IPS-18a (cell line): Measurements from ENCODE around the gene EDEM1.

ENCODE experiments used
- H3K27ac ChIP-seq: one replicate; pipeline ENCODE4 v1.5.1; 2013; ENCODE audit warnings: low read length
- H3K27me3 ChIP-seq: one replicate; pipeline ENCODE4 v1.6.1; 2013; ENCODE audit warnings: mild to moderate bottlenecking, low read length; ENCODE audit not compliant: control insufficient read depth, insufficient read depth
- H3K36me3 ChIP-seq: one replicate; pipeline ENCODE4 v1.6.1; 2013; ENCODE audit warnings: low read depth, low read length; ENCODE audit not compliant: control insufficient read depth
- H3K4me1 ChIP-seq: one replicate; pipeline ENCODE4 v1.6.1; 2013; ENCODE audit warnings: low read depth, low read length; ENCODE audit not compliant: control insufficient read depth
- H3K4me3 ChIP-seq: one replicate; pipeline ENCODE4 v1.5.1; 2013; ENCODE audit warnings: low read length
- H3K9ac ChIP-seq: one replicate; pipeline ENCODE4 v1.6.1; 2013; ENCODE audit warnings: mild to moderate bottlenecking, low read length, moderate library complexity
- H3K9me3 ChIP-seq: one replicate; pipeline ENCODE4 v1.6.1; 2013; ENCODE audit warnings: low read depth, low read length; ENCODE audit not compliant: control insufficient read depth

The EDEM1 gene

GRCh38 chr3:5205165-5205941 lies 17.8 kb downstream of the EDEM1 start:
- H3K27ac ChIP-seq, result no peak overlapping the region
- H3K36me3 ChIP-seq, result peaks cover 66% of the 10 kb centered on the region
- H3K4me1 ChIP-seq, result no peaks in the 10 kb centered on the region

DNA sequence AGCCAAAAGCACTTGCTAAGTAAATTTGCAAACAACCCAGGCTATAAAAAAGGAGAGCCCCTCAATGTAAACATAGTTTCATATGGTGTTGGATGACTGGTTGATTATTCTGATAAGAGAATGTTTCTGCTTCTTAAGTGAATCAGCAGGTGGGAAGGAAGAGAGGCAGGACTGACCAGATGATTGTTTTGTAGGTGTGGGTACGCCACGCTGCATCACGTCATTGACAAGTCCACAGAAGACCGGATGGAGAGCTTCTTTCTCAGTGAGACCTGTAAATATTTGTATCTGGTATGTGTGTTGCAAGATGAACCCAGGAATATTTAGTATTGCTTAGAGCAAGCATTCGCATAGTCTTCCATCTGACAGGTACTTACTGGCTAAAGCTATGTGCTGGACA lies 23.4 kb downstream of the EDEM1 start:
- Histone ChIP-seq H3K4me3 (no peak overlapping the region), H3K9ac (no peak overlapping the region), H3K27ac (no peak overlapping the region), H3K27me3 (no peaks in the 10 kb centered on the region), H3K4me1 (peaks cover 20% of the 10 kb centered on the region), H3K9me3 (no peaks in the 10 kb centered on the region), H3K36me3 (peaks cover 52% of the 10 kb centered on the region)

More at GRCh38 chr3:5205165-5205941, 17.8 kb downstream of the EDEM1 start:
- H3K9ac ChIP-seq, result no peak overlapping the region
- H3K4me3 ChIP-seq, result no peak overlapping the region
- H3K9me3 ChIP-seq, result no peaks in the 10 kb centered on the region
- H3K27me3 ChIP-seq, result no peaks in the 10 kb centered on the region

DNA sequence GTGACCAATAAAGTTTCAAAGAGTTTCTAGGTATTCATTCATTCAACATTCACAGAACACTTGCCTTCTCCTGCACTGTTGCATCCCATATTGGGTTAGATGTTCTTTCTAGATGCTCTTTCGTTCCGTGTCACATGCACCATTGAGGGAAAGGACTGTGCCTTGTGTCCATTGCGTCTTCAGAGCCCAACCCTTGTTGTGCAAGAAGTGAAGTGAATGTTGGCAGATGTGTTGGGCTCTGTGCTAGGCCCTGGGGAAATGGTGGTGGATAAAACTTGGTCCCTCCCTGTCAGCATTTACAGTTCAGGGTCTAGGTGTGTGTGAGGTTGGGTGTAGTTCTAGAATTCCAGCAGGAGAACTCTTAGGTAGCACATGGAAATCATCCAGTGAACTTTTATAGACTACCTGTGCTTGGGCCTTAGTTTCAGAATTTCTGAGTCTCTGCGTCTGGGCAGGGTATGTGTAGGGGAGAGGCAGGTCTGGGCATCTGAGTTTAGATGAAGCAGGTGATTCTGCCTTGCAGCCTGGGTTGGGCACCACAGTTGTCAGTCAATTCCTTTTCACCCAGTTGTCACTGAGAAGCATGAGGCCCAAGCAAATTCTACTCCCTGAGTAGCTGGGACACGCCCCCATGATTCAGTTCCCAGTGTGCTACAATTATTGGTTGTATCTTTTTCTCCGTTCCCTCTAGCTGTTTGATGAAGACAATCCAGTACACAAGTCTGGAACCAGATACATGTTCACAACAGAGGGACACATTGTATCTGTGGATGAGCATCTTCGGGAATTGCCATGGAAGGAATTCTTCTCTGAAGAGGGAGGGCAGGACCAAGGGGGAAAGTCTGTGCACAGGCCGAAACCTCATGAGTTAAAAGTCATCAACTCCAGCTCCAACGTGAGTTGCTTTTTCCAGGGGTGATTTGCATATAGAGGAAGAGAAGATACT lies 25.4 kb downstream of the EDEM1 start:
- Histone ChIP-seq H3K9ac (no peak overlapping the region), H3K9me3 (no peaks in the 10 kb centered on the region), H3K27ac (peak overlapping the region; percentile 38), H3K27me3 (no peaks in the 10 kb centered on the region), H3K4me1 (peaks cover 25% of the 10 kb centered on the region), H3K4me3 (peak overlapping the region; percentile 21), H3K36me3 (peaks cover 41% of the 10 kb centered on the region)

DNA sequence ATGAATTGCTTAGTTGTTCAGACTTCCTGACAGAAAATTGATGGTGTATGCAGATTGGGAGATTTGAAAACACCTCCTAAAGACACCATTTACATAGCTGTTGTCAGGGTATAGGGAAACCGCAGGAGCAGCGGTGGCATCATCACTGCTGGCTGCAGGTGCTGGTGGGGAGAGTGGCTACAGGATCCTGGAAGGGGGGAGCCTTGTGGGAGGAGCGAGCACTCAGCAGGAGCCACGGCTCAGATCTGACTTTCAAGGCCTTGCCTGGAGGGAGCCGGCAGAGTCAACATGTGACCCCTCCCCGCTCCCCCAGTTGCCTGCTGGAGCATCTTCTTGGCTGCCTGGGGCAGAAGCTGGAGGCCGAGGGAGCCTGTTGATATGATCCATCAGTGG lies 26.1 kb downstream of the EDEM1 start:
- H3K27ac ChIP-seq, result peak overlapping the region; percentile 38
- peak overlapping the region; percentile 21 for H3K4me3 ChIP-seq
- H3K4me1 ChIP-seq, result peaks cover 32% of the 10 kb centered on the region
- peaks cover 35% of the 10 kb centered on the region for H3K36me3 ChIP-seq
- H3K9ac ChIP-seq, result no peak overlapping the region
- H3K27me3 ChIP-seq, result no peaks in the 10 kb centered on the region
- H3K9me3 ChIP-seq, result no peaks in the 10 kb centered on the region

DNA sequence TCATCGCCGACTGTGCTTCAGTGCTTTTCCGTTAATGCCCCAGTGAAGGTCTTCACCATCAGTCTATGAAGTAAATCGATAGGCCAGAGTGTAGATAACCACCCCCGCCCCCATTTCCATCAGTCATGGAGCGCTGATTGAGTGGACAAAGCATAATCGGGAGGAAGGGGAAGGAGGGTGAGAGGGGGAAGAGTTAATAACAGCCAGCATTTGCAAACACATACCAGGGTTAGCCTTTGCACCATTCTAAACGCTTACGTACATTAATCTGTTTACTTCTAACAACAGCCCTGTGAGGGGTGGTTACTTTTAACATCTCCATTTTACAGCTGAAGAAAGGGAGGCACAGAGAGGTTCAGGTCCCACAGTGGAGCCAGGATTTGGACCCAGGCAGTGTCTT lies 26.8 kb downstream of the EDEM1 start:
- peaks cover 27% of the 10 kb centered on the region for H3K36me3 ChIP-seq
- H3K27me3 ChIP-seq, result no peaks in the 10 kb centered on the region
- H3K9ac ChIP-seq, result no peak overlapping the region
- H3K4me1 ChIP-seq, result peaks cover 40% of the 10 kb centered on the region
- H3K27ac ChIP-seq, result no peak overlapping the region
- no peaks in the 10 kb centered on the region for H3K9me3 ChIP-seq
- no peak overlapping the region for H3K4me3 ChIP-seq

GRCh38 chr3:5217824-5218595 lies 30.5 kb downstream of the EDEM1 start:
- peaks cover 7% of the 10 kb centered on the region for H3K36me3 ChIP-seq
- H3K27me3 ChIP-seq, result no peaks in the 10 kb centered on the region
- H3K4me1 ChIP-seq, result peaks cover 45% of the 10 kb centered on the region
- no peak overlapping the region for H3K4me3 ChIP-seq
- H3K9ac ChIP-seq, result no peak overlapping the region
- no peak overlapping the region for H3K27ac ChIP-seq
- no peaks in the 10 kb centered on the region for H3K9me3 ChIP-seq

- Histone ChIP-seq H3K36me3 (peaks cover 7% of the 10 kb centered on the region), H3K27me3 (no peaks in the 10 kb centered on the region), H3K4me1 (peaks cover 38% of the 10 kb centered on the region), H3K27ac (peak overlapping the region; percentile 46), H3K9ac (no peak overlapping the region), H3K4me3 (no peak overlapping the region), H3K9me3 (no peaks in the 10 kb centered on the region)
These were observed 31.3 kb downstream of the EDEM1 start for GRCh38 chr3:5218815-5219214.

DNA sequence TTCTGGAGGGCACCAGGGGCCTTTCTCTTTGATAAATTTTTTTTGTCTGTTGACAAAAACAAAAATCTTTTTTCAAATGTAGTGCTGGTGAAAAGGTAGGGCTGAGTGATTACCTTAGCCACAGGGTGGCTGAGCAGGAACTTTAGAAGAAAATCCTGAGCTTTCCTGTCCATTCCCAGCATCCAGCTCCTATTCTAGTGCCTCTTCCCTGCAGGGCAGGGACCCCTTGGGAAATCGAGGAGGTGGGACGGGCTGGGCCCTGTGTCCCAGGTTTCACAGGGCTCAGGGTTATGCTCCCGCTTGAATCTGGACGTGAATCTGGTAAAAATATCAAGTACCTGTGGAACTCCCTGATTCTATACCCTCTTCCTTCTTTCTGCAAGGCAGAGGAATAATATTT lies 31.7 kb downstream of the EDEM1 start:
- Histone ChIP-seq H3K36me3 (peaks cover 7% of the 10 kb centered on the region), H3K4me1 (peaks cover 34% of the 10 kb centered on the region), H3K9me3 (no peaks in the 10 kb centered on the region), H3K4me3 (no peak overlapping the region), H3K27me3 (no peaks in the 10 kb centered on the region), H3K9ac (no peak overlapping the region), H3K27ac (peak overlapping the region; percentile 46)

GRCh38 chr3:5220193-5220592 lies 32.7 kb downstream of the EDEM1 start:
- Histone ChIP-seq H3K27me3 (no peaks in the 10 kb centered on the region), H3K4me1 (peaks cover 32% of the 10 kb centered on the region), H3K9ac (no peak overlapping the region), H3K27ac (no peak overlapping the region), H3K36me3 (peaks cover 7% of the 10 kb centered on the region), H3K9me3 (no peaks in the 10 kb centered on the region), H3K4me3 (no peak overlapping the region)

DNA sequence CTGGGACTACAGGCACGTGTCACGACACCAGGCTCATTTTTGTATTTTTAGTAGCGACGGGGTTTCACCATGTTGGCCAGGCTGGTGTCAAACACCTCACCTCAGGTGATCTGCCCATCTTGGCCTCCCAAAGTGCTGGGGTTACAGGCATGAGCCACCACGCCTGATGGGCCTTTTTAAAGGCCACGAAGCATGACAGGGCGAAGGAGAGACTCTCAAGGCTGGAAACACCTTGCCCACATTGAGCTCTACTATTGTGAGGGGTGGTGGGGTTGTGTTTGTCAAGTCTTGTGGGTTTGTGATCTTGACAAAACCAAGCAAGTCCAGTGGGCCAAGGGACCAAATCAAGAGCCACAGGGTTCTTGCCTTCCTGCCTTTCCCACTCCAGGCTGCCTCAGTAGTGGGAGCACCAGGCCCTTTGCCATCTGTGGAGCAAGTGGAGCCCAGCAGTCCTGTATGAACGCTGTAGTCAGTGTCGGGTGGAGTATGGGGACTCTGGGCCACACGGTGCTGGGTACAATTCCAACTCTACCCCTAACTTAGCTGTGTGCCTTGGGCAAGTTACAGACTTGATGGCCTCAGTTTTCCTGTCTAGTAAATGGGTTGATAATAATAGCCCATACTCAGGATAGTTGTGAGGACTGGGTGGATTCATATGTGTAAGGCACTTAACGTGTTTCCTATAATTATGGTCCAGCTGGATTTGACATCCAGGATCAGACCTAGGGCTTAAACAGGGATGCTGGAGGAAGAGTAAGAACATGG lies 33.3 kb downstream of the EDEM1 start:
- Histone ChIP-seq H3K9me3 (no peaks in the 10 kb centered on the region), H3K36me3 (peaks cover 2% of the 10 kb centered on the region), H3K27me3 (no peaks in the 10 kb centered on the region), H3K9ac (no peak overlapping the region), H3K4me1 (peaks cover 32% of the 10 kb centered on the region), H3K27ac (no peak overlapping the region), H3K4me3 (no peak overlapping the region)
